ENCODE data around the gene HS3ST6. TPM values are rescaled to one million over a fixed set of nuclear protein-coding genes. Genes with fewer than 3 reads are reported as not detected.
"Not testable (repeated sequence)": the region's sequence is repeated elsewhere in the genome, so short reads cannot be mapped to it uniquely, and the experiment has no call there.

The HS3ST6 gene
- total RNA-seq, 1 experiment from 2014 or later, result not detected

GRCh38 chr16:1878256-1878655, 40.0 kb downstream of the HS3ST6 start:
- no peak for DNase-seq (ENCODE audit: low read depth)

GRCh38 chr16:1877804-1878203, 40.4 kb downstream of the HS3ST6 start:
- DNase-seq (ENCODE audit: low read depth), result no peak

DNA sequence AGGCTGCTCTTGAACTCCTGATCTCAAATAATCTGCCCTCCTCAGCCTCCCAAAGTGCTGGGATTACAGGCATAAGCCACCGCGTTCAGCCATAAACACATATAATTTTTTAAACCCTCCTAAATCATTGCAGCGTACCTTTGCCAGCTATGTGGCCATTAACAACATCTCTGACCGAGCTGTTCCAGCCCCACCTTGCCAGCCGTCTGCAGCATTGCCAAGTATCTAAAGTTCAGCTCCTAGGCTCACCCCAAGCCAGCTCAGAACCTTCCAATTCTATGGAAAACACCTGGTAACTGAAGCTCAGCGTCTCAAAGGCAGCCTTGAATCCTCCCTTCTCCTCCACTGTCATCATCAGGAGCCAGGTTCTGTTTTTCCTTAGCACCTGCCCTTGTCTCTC, 41.1 kb downstream of the HS3ST6 start:
- DNase-seq (ENCODE audit: low read depth), result no peak

DNA sequence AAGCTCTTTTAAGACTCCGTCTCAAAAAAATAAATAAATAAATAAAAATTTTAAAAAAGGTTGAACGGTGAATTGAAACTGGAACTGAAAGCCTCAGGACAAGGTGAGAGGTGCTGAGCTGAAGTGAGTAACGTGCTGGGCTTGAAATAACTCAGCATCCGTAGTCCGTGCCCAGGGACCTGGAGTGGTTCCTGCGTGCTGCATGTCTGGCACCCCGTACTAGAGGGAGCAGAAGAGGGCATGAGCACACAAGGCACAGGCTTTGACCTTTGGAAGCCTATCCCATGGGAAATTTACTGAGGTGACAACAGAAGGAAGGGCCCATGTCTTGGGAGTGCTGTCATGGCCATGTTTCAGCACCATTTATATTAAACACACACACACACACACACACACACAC, 41.7 kb downstream of the HS3ST6 start:
- no peak for DNase-seq (ENCODE audit: low read depth)

DNA sequence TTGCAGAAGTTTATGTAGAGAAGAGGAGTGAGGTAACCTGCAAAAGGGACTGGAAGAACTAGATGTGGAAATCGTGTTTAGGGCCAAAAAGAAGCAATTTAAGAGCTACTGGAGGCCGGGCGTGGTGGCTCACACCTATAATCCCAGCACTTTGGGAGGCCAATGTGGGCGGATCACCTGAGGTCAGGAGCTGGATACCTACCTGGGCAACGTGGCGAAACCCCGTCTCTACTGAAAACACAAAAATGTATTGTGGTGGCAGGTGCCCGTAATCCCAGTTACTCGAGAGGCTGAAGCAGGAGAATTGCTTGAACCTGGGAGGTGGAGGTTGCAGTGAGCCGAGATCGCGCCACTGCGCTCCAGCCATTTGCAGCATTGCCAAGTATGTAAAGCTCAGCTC, 42.1 kb downstream of the HS3ST6 start:
- not testable (repeated sequence) for DNase-seq (ENCODE audit: low read depth)

- no peak for DNase-seq (ENCODE audit: low read depth)
Measured at GRCh38 chr16:1874854-1875253, 43.4 kb downstream of the HS3ST6 start.

DNA sequence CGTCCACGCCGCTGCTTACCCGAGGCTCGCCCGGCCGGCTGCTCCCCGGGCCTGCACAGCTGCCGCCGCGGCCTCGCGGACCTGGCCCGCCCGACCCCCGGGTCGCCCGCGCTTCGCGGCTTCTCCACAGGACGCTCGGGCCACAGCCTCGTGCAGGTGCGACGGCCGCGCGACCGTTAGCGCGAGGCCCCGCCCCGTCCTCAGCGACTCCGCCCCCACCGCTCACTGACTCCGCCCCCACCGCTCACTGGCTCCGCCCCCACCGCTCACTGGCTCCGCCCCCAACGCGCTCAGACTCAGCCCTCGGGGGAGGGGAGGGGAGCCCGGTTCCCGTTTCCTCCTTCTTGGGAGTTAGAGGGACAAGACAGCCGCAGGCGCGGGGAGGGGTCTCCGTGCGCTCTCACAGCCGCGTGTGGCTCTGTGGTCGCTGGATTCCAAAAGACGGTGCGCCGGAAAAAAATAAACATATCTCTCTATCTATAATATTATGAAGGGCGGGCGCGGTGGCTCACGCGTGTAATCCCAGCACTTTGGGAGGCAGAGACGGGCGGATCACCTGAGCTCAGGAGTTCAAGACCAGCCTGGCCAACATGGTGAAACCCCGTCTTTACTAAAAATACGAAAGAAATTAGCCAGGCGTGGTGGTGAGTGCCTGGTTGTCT, 46.1 kb downstream of the HS3ST6 start, which contains the start of gene MEIOB:
Gene MEIOB (minus strand): TSS at position 191 of the 662 bp plus-strand sequence. CDS start 3,989 bp downstream, outside the sequence.
- DNase-seq (ENCODE audit: low read depth), result no peak

- peak; percentile 75 for DNase-seq (ENCODE audit: low read depth)
Measured at GRCh38 chr16:1870365-1871082, 47.7 kb downstream of the HS3ST6 start.

DNA sequence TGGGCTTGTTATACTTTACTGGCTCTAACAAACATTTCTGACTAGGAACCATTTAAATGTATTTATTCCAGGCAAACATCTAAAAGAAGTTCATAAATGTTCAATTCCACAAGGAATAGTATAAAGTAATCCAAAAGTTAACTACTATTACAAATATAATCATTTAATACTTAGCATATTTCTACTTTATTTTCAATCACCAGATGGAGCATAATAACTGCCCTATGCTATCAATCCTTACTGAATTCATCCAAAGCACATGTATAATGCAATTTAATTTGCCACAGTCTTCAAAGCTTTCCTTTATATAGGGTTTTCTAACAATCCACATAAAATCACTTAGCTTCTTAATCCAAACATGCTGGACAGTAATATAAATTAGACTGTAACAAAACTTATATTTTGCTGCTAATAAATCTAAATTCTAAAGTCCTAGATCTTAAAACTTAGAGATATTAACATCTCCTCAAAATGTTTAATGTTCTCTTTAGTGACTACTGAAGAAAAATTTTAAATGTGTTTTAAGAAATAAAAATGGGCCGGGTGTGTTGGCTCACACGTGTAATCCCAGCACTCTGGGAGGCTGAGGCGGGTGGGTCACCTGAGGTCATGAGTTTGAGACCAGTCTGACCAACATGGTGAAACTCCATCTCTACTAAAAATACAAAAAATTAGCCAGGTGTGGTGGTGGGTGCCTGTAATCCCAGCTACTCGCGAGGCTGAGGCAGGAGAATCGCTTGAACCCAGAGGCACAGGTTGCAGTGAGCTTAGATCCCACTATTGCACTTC, 52.1 kb downstream of the HS3ST6 start:
- DNase-seq (ENCODE audit: low read depth), result no peak

GRCh38 chr16:1863681-1864460, 54.3 kb downstream of the HS3ST6 start:
- DNase-seq (ENCODE audit: low read depth), result no peak

DNA sequence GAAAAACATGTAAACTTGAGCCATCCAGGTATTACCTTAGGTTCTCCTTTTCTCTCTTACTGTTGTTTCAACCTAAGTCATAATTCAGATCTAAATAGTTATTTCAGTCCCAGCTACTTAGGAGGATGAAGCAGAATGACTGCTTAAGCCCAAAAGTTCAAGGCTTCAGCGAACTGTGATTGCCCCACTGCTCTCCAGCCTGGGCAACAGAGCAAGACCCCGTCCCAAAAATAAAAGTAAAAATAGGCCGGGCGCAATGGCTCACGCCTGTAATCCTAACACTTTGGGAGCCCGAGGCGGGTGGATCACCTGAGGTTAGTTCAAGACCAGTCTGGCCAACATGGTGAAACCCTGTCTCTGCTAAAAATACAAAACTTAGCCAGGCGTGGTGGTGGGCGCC, 55.8 kb downstream of the HS3ST6 start:
- no peak for DNase-seq (ENCODE audit: low read depth)

DNA sequence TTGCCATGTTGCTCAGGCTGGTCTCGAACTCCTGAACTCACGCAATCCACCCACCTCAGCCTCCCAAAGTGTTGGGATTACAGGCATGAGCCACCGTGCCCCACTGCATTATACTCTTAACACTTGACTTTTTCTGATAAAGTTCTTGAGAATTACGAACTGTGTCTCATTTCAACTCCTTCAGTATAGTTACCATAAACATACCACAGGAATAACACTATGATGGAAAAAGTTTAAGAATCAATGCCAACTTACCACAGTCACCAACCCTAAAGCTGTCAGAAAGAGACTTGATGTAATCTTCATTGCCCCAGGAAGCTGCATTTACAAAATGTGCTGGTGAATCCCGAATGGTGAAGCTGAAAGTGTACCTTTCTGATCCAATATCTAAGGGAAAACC, 56.5 kb downstream of the HS3ST6 start:
- no peak for DNase-seq (ENCODE audit: low read depth)

Small RNAs within 50 kb of the gene (small RNA-seq; reads per million reads assigned to genes)
- not detected for gene SNORA10
- not detected for gene SNORA64

Other genes starting within 250 kb of the HS3ST6 start
- gene JPT2, start 240.1 kb downstream of the HS3ST6 start, total RNA-seq (2014; rRNA removed; shearing (Covaris generic)), result 87.1 and 111 TPM in 2 replicates
- 24.4 and 27.4 TPM in 2 replicates for gene MAPK8IP3, start 212.2 kb downstream of the HS3ST6 start, total RNA-seq (2014; rRNA removed; shearing (Covaris generic))
- 7.3 and 7.4 TPM in 2 replicates for gene NME3, start 146.9 kb downstream of the HS3ST6 start, total RNA-seq (2014; rRNA removed; shearing (Covaris generic))
- 6.3 and 7.3 TPM in 2 replicates for gene EME2, start 145.6 kb downstream of the HS3ST6 start, total RNA-seq (2014; rRNA removed; shearing (Covaris generic))
- gene MRPS34, start 145.3 kb downstream of the HS3ST6 start, total RNA-seq (2014; rRNA removed; shearing (Covaris generic)), result 248 and 271 TPM in 2 replicates
- 28.7 and 31.2 TPM in 2 replicates for gene SPSB3, start 135.8 kb downstream of the HS3ST6 start, total RNA-seq (2014; rRNA removed; shearing (Covaris generic))
- 123 and 137 TPM in 2 replicates for gene NUBP2, start 135.5 kb downstream of the HS3ST6 start, total RNA-seq (2014; rRNA removed; shearing (Covaris generic))
- not detected in 2 replicates for gene IGFALS, start 124.7 kb downstream of the HS3ST6 start, total RNA-seq (2014; rRNA removed; shearing (Covaris generic))
- gene HAGH, start 91.6 kb downstream of the HS3ST6 start, total RNA-seq (2014; rRNA removed; shearing (Covaris generic)), result 35.9 and 45.7 TPM in 2 replicates
- 78.8 and 81.1 TPM in 2 replicates for gene FAHD1, start 91.2 kb downstream of the HS3ST6 start, total RNA-seq (2014; rRNA removed; shearing (Covaris generic))
- not detected in 2 replicates for gene MEIOB, start 46.3 kb downstream of the HS3ST6 start, total RNA-seq (2014; rRNA removed; shearing (Covaris generic))
- 26.1 and 38.7 TPM in 2 replicates for gene MSRB1, start 24.8 kb upstream of the HS3ST6 start, total RNA-seq (2014; rRNA removed; shearing (Covaris generic))
- not detected in 2 replicates for gene RPL3L, start 36.3 kb upstream of the HS3ST6 start, total RNA-seq (2014; rRNA removed; shearing (Covaris generic))
- 559 and 621 TPM in 2 replicates for gene NDUFB10, start 41.1 kb upstream of the HS3ST6 start, total RNA-seq (2014; rRNA removed; shearing (Covaris generic))
- 5,088 and 5,569 TPM in 2 replicates for gene RPS2, start 46.4 kb upstream of the HS3ST6 start, total RNA-seq (2014; rRNA removed; shearing (Covaris generic))
- not detected in 2 replicates for gene RNF151, start 48.4 kb upstream of the HS3ST6 start, total RNA-seq (2014; rRNA removed; shearing (Covaris generic))
- 47.8 and 53.4 TPM in 2 replicates for gene TBL3, start 53.6 kb upstream of the HS3ST6 start, total RNA-seq (2014; rRNA removed; shearing (Covaris generic))
- 0.43 TPM in 1 of 2 replicates, not detected in the other for gene NOXO1, start 63.1 kb upstream of the HS3ST6 start, total RNA-seq (2014; rRNA removed; shearing (Covaris generic))
- gene GFER, start 65.8 kb upstream of the HS3ST6 start, total RNA-seq (2014; rRNA removed; shearing (Covaris generic)), result 75.7 and 85.5 TPM in 2 replicates
- gene SYNGR3, start 71.6 kb upstream of the HS3ST6 start, total RNA-seq (2014; rRNA removed; shearing (Covaris generic)), result 2.4 and 2.5 TPM in 2 replicates
- gene ZNF598, start 91.4 kb upstream of the HS3ST6 start, total RNA-seq (2014; rRNA removed; shearing (Covaris generic)), result 46.2 and 50.4 TPM in 2 replicates
- gene NPW, start 101.4 kb upstream of the HS3ST6 start, total RNA-seq (2014; rRNA removed; shearing (Covaris generic)), result 0.30 and 0.35 TPM in 2 replicates
- 118 and 158 TPM in 2 replicates for gene NHERF2, start 108.5 kb upstream of the HS3ST6 start, total RNA-seq (2014; rRNA removed; shearing (Covaris generic))
- gene NTHL1, start 129.4 kb upstream of the HS3ST6 start, total RNA-seq (2014; rRNA removed; shearing (Covaris generic)), result 61.5 and 90.5 TPM in 2 replicates
- gene TSC2, start 129.6 kb upstream of the HS3ST6 start, total RNA-seq (2014; rRNA removed; shearing (Covaris generic)), result 50.2 and 59.6 TPM in 2 replicates
- 55.1 and 58.6 TPM in 2 replicates for gene PKD1, start 217.5 kb upstream of the HS3ST6 start, total RNA-seq (2014; rRNA removed; shearing (Covaris generic))
- 9.5 and 13.4 TPM in 2 replicates for gene RAB26, start 230.2 kb upstream of the HS3ST6 start, total RNA-seq (2014; rRNA removed; shearing (Covaris generic))
- 122 and 138 TPM in 2 replicates for gene TRAF7, start 237.4 kb upstream of the HS3ST6 start, total RNA-seq (2014; rRNA removed; shearing (Covaris generic))

Data from HT1080 (cell line).